GM21737 (cell line): ENCODE data around the gene LSMEM2.
"Not testable (repeated sequence)": the region's sequence is repeated elsewhere in the genome, so short reads cannot be mapped to it uniquely, and the experiment has no call there.

Experiments
- ATAC-seq: cut with Tn5 transposase; IDR thresholded peaks from one replicate; pipeline ENCODE4 v1.9.1; 2021; ENCODE audit warnings: mild to moderate bottlenecking, moderate library complexity; ENCODE audit not compliant: unreplicated experiment

The LSMEM2 gene

DNA sequence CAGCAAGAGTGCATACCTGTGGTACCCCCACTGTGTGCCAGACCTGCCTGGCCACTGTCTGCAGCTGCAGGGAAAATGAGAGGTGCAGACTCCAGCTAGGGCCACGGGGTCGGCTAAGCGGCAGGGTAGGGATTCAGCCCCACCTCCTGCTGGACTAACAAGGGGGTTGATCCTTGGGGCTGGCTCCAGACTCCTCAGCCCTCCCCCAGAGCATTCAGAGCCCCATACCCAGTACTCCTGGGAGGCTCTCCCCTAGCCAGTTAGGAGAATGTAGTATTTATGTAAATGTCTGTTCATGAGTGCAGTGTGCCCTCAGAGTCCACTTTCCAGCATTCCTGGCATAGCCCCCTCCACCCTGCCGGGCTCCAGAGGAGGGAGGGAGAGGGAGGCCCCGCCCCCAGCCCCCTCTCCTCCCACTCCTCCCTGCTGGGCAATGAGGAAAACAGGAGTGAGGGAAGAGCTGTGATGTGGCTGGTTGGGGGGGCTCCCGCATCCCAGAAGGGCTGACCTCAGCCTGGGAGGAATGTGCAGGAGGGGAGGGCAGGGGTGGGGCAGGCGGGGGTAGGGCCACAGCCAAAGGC lies 14.4 kb upstream of the LSMEM2 start:
- ATAC-seq, result no peak

GRCh38 chr3:50264964-50265485 lies 13.9 kb upstream of the LSMEM2 start:
- no peak for ATAC-seq

DNA sequence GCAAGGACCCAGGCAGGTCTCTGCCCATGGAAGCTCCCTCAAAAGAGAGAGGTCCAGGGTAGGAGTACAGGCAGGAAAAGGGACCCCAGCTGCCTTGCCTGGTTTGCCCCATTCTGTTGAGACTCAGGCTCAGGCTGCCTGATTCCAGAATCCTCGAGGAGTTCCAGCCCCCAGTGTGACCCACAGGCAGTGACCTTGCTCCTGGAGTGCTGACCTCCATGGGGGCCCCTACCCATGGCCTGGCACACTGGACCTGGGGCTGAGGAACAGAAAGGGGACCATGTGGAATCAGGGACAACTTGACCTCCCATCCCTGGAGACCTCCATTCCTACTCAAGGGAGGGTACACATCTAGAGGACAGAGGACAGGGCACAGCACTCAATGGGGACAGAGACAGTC lies 13.3 kb upstream of the LSMEM2 start:
- no peak for ATAC-seq

- ATAC-seq, result no peak
These were observed 12.9 kb upstream of the LSMEM2 start for GRCh38 chr3:50266017-50266416.

GRCh38 chr3:50266836-50267235 lies 12.1 kb upstream of the LSMEM2 start:
- no peak for ATAC-seq

- no peak for ATAC-seq
These were observed 11.5 kb upstream of the LSMEM2 start for GRCh38 chr3:50267280-50267913.

GRCh38 chr3:50268276-50268675 lies 10.6 kb upstream of the LSMEM2 start:
- no peak for ATAC-seq

DNA sequence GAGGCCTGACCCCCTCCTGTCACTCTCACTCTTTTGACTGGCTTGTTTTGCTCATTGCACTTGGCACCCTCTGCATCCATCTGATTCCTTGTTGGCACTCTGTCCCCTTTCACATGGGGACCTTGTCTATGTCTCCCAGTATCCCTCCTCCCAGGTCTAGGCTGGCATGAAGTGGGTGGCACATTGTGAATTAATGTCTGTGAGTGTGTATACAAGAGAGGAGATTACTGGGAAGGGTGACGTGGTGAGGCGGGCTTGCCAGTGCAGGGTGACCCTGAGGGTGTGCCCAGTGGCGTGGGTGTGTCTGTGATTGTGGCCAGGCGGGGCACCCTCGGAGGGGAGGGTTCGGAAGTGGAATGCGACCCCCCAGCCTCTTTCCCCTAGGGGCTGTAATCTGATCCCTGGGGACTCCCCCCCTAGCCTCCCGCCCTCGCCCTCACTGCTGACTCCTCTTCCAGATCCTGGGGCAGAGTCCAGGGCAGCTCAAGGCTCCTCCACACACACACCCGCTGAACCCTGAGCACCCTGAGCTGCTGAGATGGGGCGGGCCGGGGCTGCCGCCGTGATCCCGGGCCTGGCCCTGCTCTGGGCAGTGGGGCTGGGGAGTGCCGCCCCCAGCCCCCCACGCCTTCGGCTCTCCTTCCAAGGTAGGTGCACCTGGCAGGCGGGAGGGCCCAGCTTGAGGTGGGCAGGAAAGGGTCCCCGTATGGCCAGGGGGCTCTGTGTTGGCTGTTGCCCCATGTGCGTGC lies 10.0 kb upstream of the LSMEM2 start, which contains the start of gene SEMA3B:
TSS of gene SEMA3B (plus strand) at position 445 of the 749 bp plus-strand sequence. CDS start at position 539, 94 bp downstream.
- no peak for ATAC-seq

GRCh38 chr3:50269460-50269859 lies 9.4 kb upstream of the LSMEM2 start:
- ATAC-seq, result no peak

GRCh38 chr3:50269977-50270413 lies 8.9 kb upstream of the LSMEM2 start:
- ATAC-seq, result no peak

DNA sequence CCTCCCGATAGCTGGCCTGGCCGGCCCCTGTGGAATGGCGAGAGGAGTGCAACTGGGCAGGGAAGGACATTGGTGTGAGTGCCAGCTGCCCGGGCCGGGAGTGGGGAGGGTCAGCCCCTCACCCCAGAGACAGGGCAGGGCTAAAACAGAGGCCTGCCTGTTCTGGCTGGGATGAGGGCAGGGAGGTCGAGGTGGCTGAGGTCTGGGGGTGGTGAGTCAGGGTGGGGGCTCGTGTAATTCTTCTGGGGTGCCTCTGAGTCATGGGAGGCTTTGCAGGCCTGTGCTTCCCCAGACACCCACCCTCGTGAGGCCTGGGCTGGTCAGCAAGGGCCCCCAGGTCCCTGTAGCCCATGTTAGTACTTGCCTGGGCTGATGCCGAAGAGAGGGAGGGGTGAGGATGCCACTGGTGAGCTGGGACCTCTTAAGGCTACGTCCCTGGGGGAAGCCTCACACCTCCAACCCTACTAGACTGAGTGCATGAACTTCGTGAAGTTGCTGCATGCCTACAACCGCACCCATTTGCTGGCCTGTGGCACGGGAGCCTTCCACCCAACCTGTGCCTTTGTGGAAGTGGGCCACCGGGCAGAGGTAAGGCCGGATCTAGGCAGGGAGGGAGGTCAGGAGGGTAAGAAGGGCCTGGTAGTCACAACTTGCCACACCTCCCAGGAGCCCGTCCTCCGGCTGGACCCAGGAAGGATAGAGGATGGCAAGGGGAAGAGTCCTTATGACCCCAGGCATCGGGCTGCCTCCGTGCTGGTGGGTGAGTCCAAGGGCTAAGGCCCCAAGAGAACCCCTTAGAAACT lies 8.3 kb upstream of the LSMEM2 start:
- ATAC-seq, result no peak

- no peak for ATAC-seq
These were observed 7.5 kb upstream of the LSMEM2 start for GRCh38 chr3:50271314-50271936.

DNA sequence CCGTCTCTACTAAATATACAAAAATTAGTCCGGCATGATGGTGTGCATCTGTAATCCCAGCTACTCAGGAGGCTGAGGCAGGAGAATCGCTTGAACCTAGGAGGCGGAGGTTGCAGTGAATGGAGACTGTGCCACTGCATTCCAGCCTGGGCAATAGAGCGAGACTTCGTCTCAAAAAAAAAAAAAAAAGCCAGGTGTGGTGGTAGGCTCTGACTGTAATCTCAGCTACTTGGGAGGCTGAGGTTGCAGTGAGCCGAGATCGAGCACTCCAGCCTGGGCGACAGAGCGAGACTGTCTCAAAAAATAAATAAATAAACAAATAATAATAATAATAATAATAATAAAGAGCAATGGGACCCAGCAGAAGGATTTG lies 6.4 kb upstream of the LSMEM2 start:
- not testable (repeated sequence) for ATAC-seq

GRCh38 chr3:50272911-50273688 lies 5.8 kb upstream of the LSMEM2 start:
- peak; percentile 87 for ATAC-seq

DNA sequence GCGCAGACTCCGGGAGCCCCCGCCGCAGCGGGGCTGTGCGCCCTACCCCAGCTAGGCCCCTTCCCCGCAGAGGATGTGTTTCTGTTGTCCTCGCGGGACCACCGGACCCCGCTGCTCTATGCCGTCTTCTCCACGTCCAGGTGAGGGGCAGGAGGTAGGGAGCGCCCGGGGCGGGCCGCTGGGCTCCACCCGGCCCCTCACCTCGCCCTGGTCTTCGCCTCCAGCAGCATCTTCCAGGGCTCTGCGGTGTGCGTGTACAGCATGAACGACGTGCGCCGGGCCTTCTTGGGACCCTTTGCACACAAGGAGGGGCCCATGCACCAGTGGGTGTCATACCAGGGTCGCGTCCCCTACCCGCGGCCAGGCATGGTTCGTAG lies 5.2 kb upstream of the LSMEM2 start:
- ATAC-seq, result no peak

DNA sequence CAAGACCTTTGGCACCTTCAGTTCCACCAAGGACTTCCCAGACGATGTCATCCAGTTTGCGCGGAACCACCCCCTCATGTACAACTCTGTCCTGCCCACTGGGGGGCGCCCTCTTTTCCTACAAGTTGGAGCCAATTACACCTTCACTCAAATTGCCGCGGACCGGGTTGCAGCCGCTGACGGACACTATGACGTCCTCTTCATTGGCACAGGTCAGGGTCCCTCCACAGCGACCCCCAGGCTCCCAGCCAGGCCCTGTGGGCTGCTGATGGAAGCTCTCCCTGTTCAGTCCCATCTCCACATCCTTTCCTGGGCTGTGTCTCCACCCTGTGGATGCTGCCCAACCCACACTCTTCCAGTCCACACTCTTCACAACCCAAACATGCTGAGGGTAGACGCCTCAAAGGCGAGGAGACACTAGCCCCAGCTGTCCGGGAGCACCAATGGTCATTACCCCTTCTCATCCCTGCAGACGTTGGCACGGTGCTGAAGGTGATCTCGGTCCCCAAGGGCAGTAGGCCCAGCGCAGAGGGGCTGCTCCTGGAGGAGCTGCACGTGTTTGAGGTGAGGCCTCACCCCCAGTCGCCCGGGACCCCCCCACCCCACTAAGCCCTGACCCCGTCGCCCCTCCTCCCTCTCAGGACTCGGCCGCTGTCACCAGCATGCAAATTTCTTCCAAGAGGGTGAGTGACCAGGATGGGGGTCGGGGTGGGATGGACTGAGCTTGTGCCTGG lies 4.3 kb upstream of the LSMEM2 start:
- ATAC-seq, result no peak

GRCh38 chr3:50275141-50275995 lies 3.5 kb upstream of the LSMEM2 start:
- ATAC-seq, result no peak
